Suppressor macrophage treated with lipopolysaccharide for 4 hours (primary cell): Measurements from ENCODE around the gene CPEB3.
"Not testable (repeated sequence)": the region's sequence is repeated elsewhere in the genome, so short reads cannot be mapped to it uniquely, and the experiment has no call there.

Experiments used
- DNase-seq: peaks from one replicate; pipeline ENCODE4 v3.0.0-alpha.2; 2020

The CPEB3 gene

DNA sequence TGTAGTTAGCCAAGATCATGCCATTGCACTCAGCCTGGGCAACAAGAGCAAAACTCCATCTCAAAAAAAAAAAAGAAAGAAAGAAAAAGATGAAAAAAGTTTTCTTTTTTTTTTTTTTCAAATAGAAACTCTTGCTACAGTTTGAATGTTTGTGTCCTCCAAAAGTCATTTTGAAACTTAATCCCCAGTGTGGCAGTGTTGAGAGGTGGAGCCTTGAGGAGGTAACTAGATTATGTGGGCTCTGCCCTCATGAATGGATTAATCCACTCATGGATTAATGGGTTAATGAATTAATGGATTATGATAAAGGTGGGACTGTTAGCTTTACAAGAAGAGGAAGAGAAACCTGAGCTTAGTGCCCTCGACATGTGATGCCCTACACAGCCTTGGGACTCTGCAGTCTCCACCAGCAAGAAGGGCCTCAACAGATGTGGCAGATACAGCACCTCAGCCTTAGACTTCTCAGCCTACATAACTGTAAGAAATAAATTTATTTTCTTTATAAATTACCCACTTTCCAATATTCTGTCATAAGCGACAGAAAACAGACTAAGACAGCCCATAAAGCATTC is 25.1 kb downstream of the CPEB3 start:
- DNase-seq, result no peak

DNA sequence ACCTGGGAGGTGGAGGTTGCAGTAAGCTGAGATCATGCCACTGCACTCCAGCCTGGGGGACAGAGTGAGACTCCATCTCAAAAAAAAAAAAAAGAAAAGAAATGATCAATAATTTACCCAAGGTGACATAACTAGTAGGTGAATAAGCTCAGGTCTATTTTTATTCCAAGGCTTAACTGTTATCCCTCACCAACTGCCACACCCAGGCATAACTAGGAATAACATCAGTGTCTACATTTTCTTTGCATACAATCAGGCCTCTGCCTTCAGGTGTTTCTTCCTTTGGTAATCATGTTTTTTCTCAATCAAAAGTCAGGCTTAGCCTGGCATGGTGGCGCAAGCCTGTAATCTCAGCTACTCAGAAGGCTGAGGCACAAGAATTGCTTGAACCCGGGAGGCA is 26.6 kb downstream of the CPEB3 start:
- no peak for DNase-seq

- DNase-seq, result no peak
Observed at GRCh38 chr10:92263396-92263795, 27.5 kb downstream of the CPEB3 start.

DNA sequence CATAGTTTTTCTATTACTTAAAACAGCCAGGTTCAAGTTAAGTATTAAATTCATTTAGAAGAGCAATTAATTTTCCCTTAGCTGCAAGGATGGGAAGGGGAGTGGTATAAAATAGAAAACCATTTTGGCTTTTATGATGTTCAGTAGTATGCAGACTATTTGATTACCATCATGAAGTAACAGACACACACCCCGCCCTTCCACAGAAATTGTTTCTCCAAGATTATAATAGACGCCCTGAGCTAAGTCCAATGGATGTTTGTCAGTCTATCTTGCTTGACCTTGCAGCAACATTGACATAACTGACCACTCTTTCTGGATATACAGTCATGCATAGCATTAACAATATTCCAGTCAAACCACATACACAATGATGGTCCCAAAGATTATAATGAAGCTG is 42.3 kb downstream of the CPEB3 start:
- DNase-seq, result no peak

DNA sequence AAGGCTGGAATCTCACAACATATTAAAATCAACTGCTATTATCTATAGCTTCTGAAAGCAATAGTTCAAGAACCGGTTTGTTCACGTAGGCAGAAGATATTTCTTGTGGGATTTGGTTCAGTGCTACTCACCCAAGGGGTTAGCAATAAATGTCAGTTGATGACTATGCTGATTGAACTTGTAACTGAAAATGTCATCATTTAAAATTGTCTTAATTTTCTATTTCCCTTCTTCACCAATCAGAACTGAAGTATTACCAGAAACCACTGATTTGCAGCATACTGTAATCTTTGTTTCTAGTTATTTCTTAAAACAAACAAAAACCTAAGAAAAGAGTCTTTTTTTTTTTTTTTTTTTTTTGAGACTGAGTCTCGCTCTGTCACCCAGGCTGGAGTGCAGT is 46.1 kb downstream of the CPEB3 start:
- no peak for DNase-seq

- DNase-seq, result peak; percentile 72
Observed at GRCh38 chr10:92242910-92243671, 47.8 kb downstream of the CPEB3 start.

DNA sequence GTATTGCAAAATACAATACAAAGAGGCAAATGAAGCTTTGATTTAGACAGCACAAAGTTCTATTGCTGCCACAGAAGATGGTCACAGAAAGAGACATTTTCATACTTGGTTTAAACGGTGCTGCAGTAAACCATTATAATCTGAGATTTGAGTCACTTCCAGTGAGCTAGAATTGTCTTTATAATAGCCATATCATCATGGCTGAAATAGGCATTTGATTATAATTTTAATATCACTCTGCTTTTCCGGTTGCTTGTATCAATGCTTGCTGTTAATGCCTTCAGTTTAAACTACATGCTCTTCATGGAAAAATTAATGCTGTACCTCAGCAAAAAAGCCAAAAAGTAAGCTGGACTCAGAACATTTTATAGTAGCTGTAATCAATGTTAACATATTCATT is 48.5 kb downstream of the CPEB3 start:
- DNase-seq, result no peak

- DNase-seq, result no peak
Observed at GRCh38 chr10:92241501-92241900, 49.4 kb downstream of the CPEB3 start.

- DNase-seq, result no peak
Observed at GRCh38 chr10:92241158-92241500, 49.7 kb downstream of the CPEB3 start.

DNA sequence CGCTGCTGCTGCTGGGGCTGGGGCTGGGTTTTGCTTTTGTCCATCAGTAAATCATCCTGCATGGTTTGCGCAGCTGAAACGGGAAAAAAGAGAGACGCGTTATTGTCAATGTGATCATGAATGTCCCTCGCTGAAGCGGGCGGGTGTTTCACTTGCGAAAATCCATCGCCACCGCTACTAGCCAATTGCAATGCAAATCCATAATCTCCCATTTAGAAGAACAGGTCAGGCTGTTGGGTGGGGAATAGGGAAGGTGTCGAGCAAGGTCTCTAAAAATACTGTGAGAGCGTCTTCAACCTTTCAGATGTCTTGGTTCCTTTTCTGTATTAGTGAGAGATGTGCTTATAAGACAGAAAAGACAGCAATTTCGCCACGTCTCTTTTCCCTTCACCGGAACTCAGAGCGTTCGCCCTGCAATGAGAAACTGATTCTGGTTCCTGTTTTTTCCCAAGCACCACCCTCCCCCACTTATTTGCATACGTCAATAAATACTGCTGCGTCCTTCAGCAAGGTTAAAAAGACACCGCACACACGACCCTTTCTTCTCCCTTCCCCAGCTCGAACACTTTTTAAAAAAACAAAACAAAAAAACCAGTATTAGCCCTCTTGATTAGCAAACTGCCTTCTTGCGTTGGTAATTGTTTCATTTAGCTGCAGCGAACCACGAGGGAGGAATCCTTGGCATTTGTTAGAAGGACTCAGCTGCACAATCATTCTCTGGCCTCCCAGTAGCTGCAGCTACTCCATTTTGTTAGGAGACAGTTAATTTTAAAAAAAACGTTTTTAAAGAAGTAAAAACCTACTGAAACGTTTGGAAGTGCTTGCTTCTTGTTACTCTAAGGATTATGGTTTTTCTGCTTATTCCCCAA is 50.4 kb downstream of the CPEB3 start:
- DNase-seq, result peak; percentile 91

DNA sequence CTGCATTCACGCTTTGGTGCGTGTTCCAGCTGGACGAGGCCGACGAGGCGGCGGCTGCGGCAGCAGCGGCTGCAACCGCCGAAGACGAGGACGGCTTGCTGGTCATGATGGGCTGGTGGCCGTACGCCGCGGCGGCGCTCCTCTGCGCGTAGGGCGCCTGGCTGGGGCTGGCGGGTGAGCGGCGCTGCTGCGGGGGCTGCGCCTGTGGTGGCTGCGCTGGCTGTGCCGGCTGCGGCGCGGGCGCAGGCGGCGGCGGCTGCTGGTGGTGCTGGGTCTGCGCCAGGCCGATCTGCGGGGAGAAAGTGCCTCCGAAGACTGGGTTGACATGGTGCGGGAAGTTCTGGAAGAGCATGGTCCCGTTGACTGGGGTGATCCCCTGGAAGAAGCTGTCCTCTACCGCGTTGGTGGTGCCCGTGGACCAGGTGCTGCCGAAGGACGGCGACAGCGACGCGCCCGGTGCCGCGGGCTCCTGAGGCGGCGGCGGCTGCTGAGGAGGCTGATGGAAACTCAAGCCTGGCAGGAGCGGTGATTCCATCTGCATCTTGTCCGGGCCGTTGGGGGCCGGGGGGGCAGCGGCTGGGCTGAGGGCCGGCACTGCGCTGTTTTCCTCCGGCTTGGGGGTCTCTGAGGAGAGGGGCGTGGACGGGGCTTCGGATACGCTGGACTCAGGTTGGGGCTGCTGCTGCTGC is 51.1 kb downstream of the CPEB3 start:
- DNase-seq, result peak; percentile 39

- no peak for DNase-seq
Observed at GRCh38 chr10:92239151-92239599, 51.7 kb downstream of the CPEB3 start.

DNA sequence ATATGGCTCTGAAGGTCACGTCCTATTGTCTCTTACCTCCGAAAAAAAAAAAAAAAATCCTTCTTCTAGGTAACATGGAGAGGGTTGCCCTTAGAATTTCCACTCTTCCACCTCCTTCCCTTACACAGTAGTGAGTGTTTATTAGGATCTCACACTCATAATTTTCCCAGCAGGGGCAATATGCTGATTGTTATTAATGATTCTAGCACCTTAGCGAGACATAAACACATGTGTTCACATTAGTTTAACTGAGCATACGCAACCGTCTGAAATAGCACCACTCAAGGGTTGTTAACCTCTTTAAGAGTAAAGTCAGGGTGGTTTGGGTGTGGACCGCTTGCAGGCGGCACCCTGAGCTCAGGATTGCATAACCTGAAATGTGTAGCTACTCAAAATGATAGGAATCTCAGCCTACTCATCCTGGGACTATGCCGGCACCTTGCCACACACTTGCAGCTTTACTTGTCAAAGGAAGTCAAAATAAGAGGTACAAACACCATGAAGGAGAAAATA is 52.2 kb downstream of the CPEB3 start:
- peak; percentile 59 for DNase-seq

DNA sequence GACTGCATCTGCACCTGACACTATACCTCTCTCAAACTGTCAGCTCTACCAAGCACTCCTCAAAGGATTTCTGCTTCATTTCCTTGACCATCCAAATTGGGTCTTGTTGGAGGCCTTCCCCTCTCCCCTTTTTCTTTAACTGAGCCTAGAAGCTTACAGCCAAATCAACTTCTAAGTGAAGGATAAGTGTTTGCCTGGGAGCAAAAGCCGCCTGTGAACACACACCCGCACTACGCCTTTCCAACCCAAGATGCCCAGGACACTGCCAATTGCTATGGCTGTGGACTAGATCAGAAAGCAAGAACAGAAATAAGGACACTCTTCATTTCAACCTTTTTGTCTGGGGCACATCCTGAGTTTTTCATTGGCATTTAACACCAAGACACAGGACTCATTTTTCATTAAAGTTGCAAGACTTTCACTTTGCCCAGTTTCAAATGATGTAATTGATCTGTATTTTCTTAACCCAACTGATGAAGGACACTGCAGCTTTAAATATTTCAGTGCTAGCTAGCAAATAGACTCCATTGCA is 52.8 kb downstream of the CPEB3 start:
- DNase-seq, result no peak

DNA sequence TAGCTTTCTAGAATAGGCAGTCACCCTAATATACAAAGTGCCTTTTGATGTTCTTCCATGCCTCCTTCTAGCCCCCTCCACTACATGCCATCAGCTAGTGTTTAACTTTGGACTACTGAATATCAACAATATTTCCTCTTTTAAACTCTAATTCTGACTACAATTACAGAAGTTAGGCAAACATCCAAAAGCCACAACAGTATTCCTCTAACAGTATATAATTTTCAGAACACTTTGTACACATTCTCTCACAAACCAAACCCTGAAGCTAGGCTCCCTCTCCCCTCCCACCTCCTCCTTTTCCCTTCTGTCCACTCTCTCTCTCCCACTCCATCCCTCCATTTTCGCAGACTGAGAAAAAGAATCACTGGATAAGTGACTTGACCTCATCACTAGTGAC is 59.7 kb downstream of the CPEB3 start:
- no peak for DNase-seq

DNA sequence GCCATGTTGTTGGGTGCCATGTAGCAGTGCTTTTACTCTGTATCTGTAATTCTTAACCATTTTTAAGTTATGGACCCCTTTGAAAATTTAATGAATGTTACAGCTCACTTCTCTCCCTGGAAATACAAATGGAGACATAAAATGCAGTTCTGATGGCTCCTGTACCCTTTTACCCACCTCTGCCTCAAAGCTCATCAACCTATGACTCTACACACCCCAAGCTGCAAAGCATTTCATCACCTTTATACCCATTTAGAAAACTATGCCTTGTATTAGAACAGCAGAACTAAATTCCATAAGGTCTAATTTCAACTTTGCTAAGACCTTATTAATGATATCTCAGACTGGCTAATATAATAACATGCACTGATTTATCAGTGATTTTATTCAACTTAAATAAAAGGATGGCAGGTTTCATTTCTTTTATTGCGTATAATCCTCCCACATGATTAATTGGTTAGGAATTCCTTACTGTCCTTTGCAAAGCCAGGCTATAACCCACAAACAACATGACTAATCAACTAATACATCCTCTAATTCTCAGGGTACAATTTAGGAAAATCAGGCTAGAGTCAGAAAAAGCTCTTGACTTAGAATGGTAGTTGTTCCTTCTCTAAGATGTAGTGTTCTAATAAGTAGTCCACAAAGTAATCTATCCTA is 68.1 kb downstream of the CPEB3 start:
- no peak for DNase-seq

- no peak for DNase-seq
Observed at GRCh38 chr10:92219559-92219958, 71.3 kb downstream of the CPEB3 start.

DNA sequence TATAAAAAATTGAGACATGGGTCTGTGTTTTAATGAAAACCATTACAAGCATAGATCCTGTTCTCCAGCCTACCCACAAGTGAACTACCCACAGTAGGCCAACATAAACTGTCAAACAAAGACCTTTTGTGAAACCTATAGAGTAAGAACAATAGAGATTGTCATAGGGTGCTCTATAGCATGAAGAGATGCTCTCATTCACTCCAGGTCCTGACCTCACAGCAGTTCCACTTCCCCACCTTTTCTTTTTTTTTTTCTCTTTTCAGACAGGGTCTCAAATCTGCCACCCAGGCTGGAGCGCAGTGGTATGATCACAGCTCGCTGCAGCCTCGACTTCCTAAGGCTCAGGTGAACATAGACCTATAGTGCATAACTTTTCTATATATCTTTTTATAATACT is 72.3 kb downstream of the CPEB3 start:
- no peak for DNase-seq

DNA sequence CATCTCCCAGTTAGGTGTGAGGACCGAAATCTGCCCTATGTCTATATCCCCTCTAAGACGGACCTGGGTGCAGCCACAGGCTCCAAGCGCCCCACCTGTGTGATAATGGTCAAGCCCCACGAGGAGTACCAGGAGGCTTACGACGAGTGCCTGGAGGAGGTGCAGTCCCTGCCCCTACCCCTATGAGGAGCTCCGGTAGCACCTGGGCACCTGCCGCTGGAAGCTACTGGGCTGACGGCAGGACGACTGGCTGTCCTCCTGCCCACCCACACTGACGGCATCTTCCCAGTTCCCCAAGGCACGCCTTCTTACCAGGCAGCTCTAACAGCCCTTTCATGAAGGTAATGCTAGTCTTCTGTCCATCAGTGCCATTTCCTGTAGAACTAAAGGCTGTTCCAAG is 74.3 kb downstream of the CPEB3 start:
- DNase-seq, result not testable (repeated sequence)

- not testable (repeated sequence) for DNase-seq
Observed at GRCh38 chr10:92215222-92215621, 75.7 kb downstream of the CPEB3 start.

DNA sequence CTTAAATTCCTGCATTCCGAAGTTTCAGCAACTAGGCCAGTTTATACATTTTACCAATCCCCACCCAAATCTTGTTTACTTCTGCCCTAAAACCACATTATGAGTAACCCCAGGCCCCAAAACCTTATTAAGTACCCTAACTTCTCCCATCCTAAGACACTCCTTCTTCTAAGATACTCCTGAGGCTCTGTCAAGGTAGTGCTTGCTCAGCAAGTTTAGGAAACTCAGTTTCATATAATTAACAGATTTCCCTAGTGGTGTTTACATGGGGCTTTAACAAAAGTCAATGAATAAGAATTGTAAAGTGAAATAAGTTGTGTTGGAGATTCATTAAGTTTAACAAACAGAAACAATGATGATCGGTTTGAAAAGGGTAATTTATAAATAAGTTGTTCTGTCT is 77.8 kb downstream of the CPEB3 start:
- no peak for DNase-seq

DNA sequence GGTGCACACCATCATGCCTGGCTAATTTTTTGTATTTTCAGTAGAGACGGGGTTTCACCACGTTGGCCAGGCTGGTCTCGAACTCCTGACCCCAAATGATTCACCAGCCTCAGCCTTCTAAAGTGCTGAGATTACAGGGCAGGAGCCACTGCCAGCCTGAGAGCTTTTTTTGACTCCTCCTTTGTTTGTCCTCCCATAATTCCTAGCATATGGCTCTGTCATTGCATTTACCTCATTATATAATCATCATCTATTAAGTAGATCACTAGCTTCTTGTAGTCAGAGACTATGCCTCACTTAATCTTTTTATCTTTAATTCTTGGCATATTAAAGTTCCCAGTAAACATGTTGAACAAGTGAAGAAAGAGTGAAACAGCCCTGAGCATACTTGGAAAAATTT is 82.1 kb downstream of the CPEB3 start:
- DNase-seq, result peak; percentile 21
